Left lung (tissue), 10 donors: ENCODE results near the gene JAM3. TPM values are rescaled to one million over a fixed set of nuclear protein-coding genes. Genes with fewer than 3 reads are reported as not detected.
"Not testable (repeated sequence)": the region's sequence is repeated elsewhere in the genome, so short reads cannot be mapped to it uniquely, and the experiment has no call there.

Experiments
- ATAC-seq: fragments of 200-7000 bp; cut with Tn5 transposase; one replicate; pipeline ENCODE4 v1.9.1; 2020; ENCODE audit warnings: moderate library complexity
- DNase-seq, 4 donors: peaks; one replicate each; pipeline ENCODE4 v3.0.0-alpha.2; 2013 to 2020
- H3K27ac ChIP-seq, 2 donors: fragments of 200-600 bp; sonication (generic) in 1 of 2; one replicate each; pipeline versions ENCODE4 v1.5.0 to v1.8.0; 2020 to 2021
- H3K27me3 ChIP-seq, 2 donors: fragments of 200-600 bp; sonication (generic) in 1 of 2; one replicate each; pipeline versions ENCODE4 v1.5.0 to v1.8.0; 2020 to 2021
- H3K36me3 ChIP-seq, 2 donors: fragments of 200-600 bp; sonication (generic) in 1 of 2; one replicate each; pipeline versions ENCODE4 v1.5.0 to v1.8.0; 2020 to 2021
- H3K4me1 ChIP-seq, 2 donors: fragments of 200-600 bp; one replicate each; pipeline ENCODE4 v1.8.0; 2021
- H3K4me3 ChIP-seq, 2 donors: fragments of 200-600 bp; sonication (generic) in 1 of 2; one replicate each; pipeline versions ENCODE4 v1.5.0 to v1.8.0; 2020 to 2021; ENCODE audit warnings: mild to moderate bottlenecking in 1 of 2
- H3K9me3 ChIP-seq, 2 donors: fragments of 200-600 bp; sonication (generic) in 1 of 2; one replicate each; pipeline versions ENCODE4 v1.5.0 to v1.8.0; 2020 to 2021
- CTCF ChIP-seq, 2 donors: fragments of 200-600 bp; sonication (generic) in 1 of 2; IDR thresholded peaks; one replicate each; pipeline versions ENCODE4 v1.5.0 to v1.8.0; 2021; ENCODE audit warnings: antibody characterized with exemption in 2 of 2
- intact Hi-C, 2 donors: fragments of 100-400 bp; cut with DNase I; formaldehyde crosslinking; loops; one replicate each; pipeline versions ENCODE4 v1.11.2 to v1.14.2; 2022
- polyA plus RNA-seq, 6 donors: library from polyadenylated mRNA; unstranded; fragments of 120-200 nt; gene quantifications; one replicate each; pipeline ENCODE4 v1.2.1, GENCODE V29; 2013; ENCODE audit not compliant: insufficient read length in 6 of 6
- total RNA-seq, 2 donors: library from RNA; stranded (reverse); fragmentation: NEBNext Ultra II Directional; extraction: Animal tissue kit (Norgen Biotek cat#: 25700); gene quantifications; one replicate each; pipeline ENCODE4 v1.2.1, GENCODE V29; 2021
- donor health status: DM: no; HTN: yes; CAD: no.
- donor health status: DM: no; HTN: no; CAD: no.

The JAM3 gene
- total and polyA plus RNA-seq, 8 donors = 29.4 to 85.4 (median 73.0) TPM

GRCh38 chr11:134082990-134083389 lies 14.1 kb downstream of the JAM3 start:
- H3K27me3 ChIP-seq = no peaks in the 10 kb centered on the region
- no peak for DNase-seq
- H3K27ac ChIP-seq = no peak overlapping the region
- no peak for ATAC-seq
- H3K4me3 ChIP-seq = no peak overlapping the region
- no peaks in the 10 kb centered on the region for H3K4me1 ChIP-seq
- H3K9me3 ChIP-seq = peaks cover 0 to 5% of the 10 kb centered on the region in 2 donors
- H3K36me3 ChIP-seq = no peaks in the 10 kb centered on the region
- intact Hi-C loops = no loop called here
- TF ChIP-seq CTCF (IDR thresholded peaks at IDR 0.05) = no peak

GRCh38 chr11:134086376-134086775 lies 17.5 kb downstream of the JAM3 start:
- Histone ChIP-seq H3K4me1 (no peaks in the 10 kb centered on the region), H3K4me3 (no peak overlapping the region), H3K9me3 (peaks cover 0 to 3% of the 10 kb centered on the region in 2 donors), H3K27me3 (no peaks in the 10 kb centered on the region), H3K27ac (no peak overlapping the region), H3K36me3 (no peaks in the 10 kb centered on the region)
- TF ChIP-seq CTCF (IDR thresholded peaks at IDR 0.05) = no peak
- ATAC-seq (no peak), DNase-seq (no peak)
- intact Hi-C loops = no loop called here

- intact Hi-C loops, H3K36me3 ChIP-seq, H3K4me1 ChIP-seq, H3K27me3 ChIP-seq, DNase-seq, H3K4me3 ChIP-seq, ATAC-seq, H3K27ac ChIP-seq, H3K9me3 ChIP-seq: not testable (repeated sequence)
Observed at GRCh38 chr11:134092006-134092405, 23.1 kb downstream of the JAM3 start.

- H3K4me1 ChIP-seq = no peaks in the 10 kb centered on the region
- ATAC-seq (no peak), DNase-seq (no peak)
- no peaks in the 10 kb centered on the region for H3K27me3 ChIP-seq
- H3K36me3 ChIP-seq = no peaks in the 10 kb centered on the region
- TF ChIP-seq CTCF (IDR thresholded peaks at IDR 0.05) = no peak
- H3K9me3 ChIP-seq = no peaks in the 10 kb centered on the region
- no peak overlapping the region for H3K4me3 ChIP-seq
- intact Hi-C loops = no loop called here
- no peak overlapping the region for H3K27ac ChIP-seq
Observed at GRCh38 chr11:134097166-134097565, 28.3 kb downstream of the JAM3 start.

- intact Hi-C loops = no loop called here
- H3K4me1 ChIP-seq = no peaks in the 10 kb centered on the region
- H3K27me3 ChIP-seq = no peaks in the 10 kb centered on the region
- no peaks in the 10 kb centered on the region for H3K9me3 ChIP-seq
- no peak for TF ChIP-seq CTCF (IDR thresholded peaks at IDR 0.05)
- no peak overlapping the region for H3K4me3 ChIP-seq
- ATAC-seq = no peak
- no peaks in the 10 kb centered on the region for H3K36me3 ChIP-seq
- no peak overlapping the region for H3K27ac ChIP-seq
- DNase-seq = no peak
Observed at GRCh38 chr11:134098566-134099184, 29.8 kb downstream of the JAM3 start.

GRCh38 chr11:134100171-134100570 lies 31.3 kb downstream of the JAM3 start:
- no peak for DNase-seq
- Histone ChIP-seq H3K27me3 (no peaks in the 10 kb centered on the region), H3K4me1 (no peaks in the 10 kb centered on the region), H3K27ac (no peak overlapping the region), H3K4me3 (no peak overlapping the region), H3K9me3 (no peaks in the 10 kb centered on the region), H3K36me3 (no peaks in the 10 kb centered on the region)
- TF ChIP-seq CTCF (IDR thresholded peaks at IDR 0.05) = no peak
- ATAC-seq = no peak
- intact Hi-C loops = no loop called here
